DOHH2 (cell line): ENCODE measurements around the gene TOX4.

Experiments
- EZH2phosphoT487 ChIP-seq: fragments of 200-600 bp; sonication (generic); IDR thresholded peaks from 2 replicates; pipeline ENCODE4 v1.6.1; 2017; ENCODE audit warnings: borderline replicate concordance, mild to moderate bottlenecking, antibody characterized with exemption, low read length, moderate library complexity, mixed read lengths
- TF ChIP-seq, protein P1 (sequence below): fragments of 200-600 bp; sonication (generic); IDR thresholded peaks from one replicate; pipeline ENCODE4 v1.5.1; 2014; ENCODE audit warnings: antibody characterized with exemption, mild to moderate bottlenecking, low read depth, low read length; ENCODE audit not compliant: poor library complexity, severe bottlenecking

GRCh38 chr14:21455592-21455911 lies 21.4 kb upstream of the TOX4 start:
- TF ChIP-seq, protein P1, sequence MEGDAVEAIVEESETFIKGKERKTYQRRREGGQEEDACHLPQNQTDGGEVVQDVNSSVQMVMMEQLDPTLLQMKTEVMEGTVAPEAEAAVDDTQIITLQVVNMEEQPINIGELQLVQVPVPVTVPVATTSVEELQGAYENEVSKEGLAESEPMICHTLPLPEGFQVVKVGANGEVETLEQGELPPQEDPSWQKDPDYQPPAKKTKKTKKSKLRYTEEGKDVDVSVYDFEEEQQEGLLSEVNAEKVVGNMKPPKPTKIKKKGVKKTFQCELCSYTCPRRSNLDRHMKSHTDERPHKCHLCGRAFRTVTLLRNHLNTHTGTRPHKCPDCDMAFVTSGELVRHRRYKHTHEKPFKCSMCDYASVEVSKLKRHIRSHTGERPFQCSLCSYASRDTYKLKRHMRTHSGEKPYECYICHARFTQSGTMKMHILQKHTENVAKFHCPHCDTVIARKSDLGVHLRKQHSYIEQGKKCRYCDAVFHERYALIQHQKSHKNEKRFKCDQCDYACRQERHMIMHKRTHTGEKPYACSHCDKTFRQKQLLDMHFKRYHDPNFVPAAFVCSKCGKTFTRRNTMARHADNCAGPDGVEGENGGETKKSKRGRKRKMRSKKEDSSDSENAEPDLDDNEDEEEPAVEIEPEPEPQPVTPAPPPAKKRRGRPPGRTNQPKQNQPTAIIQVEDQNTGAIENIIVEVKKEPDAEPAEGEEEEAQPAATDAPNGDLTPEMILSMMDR, result no peak
- no peak for TF ChIP-seq EZH2phosphoT487
